ENCODE results near the gene GALNT11. TPM values are rescaled to one million over a fixed set of nuclear protein-coding genes. Genes with fewer than 3 reads are reported as not detected.

GALNT11 gene
- total RNA-seq, 1 donor from 2014 or later: 34.1 TPM

DNA sequence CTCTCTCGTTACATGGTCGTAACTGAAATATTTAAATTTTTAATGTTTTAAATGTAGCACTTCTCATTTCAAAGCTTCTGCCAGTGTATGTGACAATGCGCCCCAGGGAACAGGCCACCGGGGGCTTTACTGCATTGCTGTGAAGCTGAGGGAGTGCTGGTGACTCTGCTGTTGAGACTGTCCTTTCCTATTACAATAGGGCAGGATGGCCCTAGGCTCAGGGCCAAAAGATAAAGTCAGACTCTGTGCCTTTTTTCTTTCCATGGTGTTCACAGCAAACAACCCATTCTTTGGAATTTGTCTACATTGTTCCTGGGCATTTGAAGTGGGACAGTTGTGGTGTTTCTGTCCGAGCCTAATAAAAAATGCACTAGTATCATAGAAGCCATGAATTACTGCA is 107.3 kb downstream of the GALNT11 start:
- no peak for TF ChIP-seq CTCF (IDR thresholded peaks at IDR 0.05)
- Mint-ChIP-seq H3K4me3 (ENCODE audit: unreplicated experiment) (no peak overlapping the region), H3K4me1 (ENCODE audit: unreplicated experiment) (peaks cover 32% of the 10 kb centered on the region), H3K36me3 (ENCODE audit: unreplicated experiment) (peaks cover 30% of the 10 kb centered on the region), H3K9me3 (ENCODE audit: unreplicated experiment) (no peaks in the 10 kb centered on the region), H3K27ac (ENCODE audit: unreplicated experiment) (no peak overlapping the region), H3K27me3 (ENCODE audit: unreplicated experiment) (no peaks in the 10 kb centered on the region)
- no peak for DNase-seq (ENCODE audit: extremely low spot score, unreplicated experiment)

DNA sequence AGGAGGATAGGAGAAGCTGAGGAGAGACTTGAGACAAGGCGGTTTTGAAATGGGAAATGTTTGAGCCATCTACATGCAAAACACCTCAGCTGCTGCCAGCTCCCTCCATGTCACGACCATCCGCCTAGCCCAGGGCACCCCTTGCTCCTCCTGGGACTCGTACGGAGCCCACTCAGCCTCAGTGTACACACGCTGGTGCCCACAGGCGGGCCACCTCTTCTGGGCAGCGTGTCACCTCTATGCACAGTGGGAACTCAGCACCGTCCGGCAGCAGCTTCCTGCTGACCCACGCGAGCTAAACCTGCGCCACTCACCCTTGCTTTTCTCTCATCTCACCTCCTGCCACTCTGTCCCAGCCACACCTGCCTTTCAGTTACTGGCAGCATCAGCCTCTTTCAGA is 108.3 kb downstream of the GALNT11 start:
- Mint-ChIP-seq H3K36me3 (ENCODE audit: unreplicated experiment) (peaks cover 38% of the 10 kb centered on the region), H3K4me1 (ENCODE audit: unreplicated experiment) (peaks cover 34% of the 10 kb centered on the region), H3K27me3 (ENCODE audit: unreplicated experiment) (no peaks in the 10 kb centered on the region), H3K9me3 (ENCODE audit: unreplicated experiment) (no peaks in the 10 kb centered on the region), H3K27ac (ENCODE audit: unreplicated experiment) (peak overlapping the region; percentile 27), H3K4me3 (ENCODE audit: unreplicated experiment) (no peak overlapping the region)
- DNase-seq (ENCODE audit: extremely low spot score, unreplicated experiment): no peak
- no peak for TF ChIP-seq CTCF (IDR thresholded peaks at IDR 0.05)

GRCh38 chr7:152136686-152137085 is 111.2 kb downstream of the GALNT11 start:
- peaks cover 37% of the 10 kb centered on the region for H3K36me3 Mint-ChIP-seq (ENCODE audit: unreplicated experiment)
- H3K4me3 Mint-ChIP-seq (ENCODE audit: unreplicated experiment): peak overlapping the region; percentile 67
- DNase-seq (ENCODE audit: extremely low spot score, unreplicated experiment): no peak
- peak overlapping the region; percentile 92 for H3K27ac Mint-ChIP-seq (ENCODE audit: unreplicated experiment)
- TF ChIP-seq CTCF (IDR thresholded peaks at IDR 0.05): no peak
- H3K27me3 Mint-ChIP-seq (ENCODE audit: unreplicated experiment): no peaks in the 10 kb centered on the region
- no peaks in the 10 kb centered on the region for H3K9me3 Mint-ChIP-seq (ENCODE audit: unreplicated experiment)
- peaks cover 34% of the 10 kb centered on the region for H3K4me1 Mint-ChIP-seq (ENCODE audit: unreplicated experiment)

GRCh38 chr7:152137476-152138025 is 112.1 kb downstream of the GALNT11 start:
- no peak overlapping the region for H3K4me3 Mint-ChIP-seq (ENCODE audit: unreplicated experiment)
- H3K27ac Mint-ChIP-seq (ENCODE audit: unreplicated experiment): peak overlapping the region; percentile 92
- TF ChIP-seq CTCF (IDR thresholded peaks at IDR 0.05): no peak

DNA sequence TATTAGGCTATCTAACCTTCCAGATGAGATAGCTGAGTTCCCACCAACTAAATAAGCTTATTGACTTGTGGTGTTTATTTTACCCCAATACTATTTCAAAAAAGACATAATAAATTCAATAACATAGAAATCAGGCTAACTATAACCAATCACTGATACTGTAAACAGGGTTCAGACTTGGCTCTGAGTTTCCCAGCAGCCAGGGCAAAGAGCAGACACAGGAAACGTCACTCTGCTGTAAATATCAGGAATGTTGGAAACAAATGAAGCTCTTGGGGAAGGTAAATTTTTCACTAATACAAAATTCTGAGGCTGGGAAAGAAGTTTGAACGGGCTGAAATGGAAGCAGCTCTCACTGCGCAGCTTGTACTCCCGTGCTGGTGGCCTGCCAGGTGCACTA is 114.6 kb downstream of the GALNT11 start:
- peaks cover 53% of the 10 kb centered on the region for H3K36me3 Mint-ChIP-seq (ENCODE audit: unreplicated experiment)
- H3K27me3 Mint-ChIP-seq (ENCODE audit: unreplicated experiment): no peaks in the 10 kb centered on the region
- H3K27ac Mint-ChIP-seq (ENCODE audit: unreplicated experiment): no peak overlapping the region
- H3K9me3 Mint-ChIP-seq (ENCODE audit: unreplicated experiment): no peaks in the 10 kb centered on the region
- no peak for DNase-seq (ENCODE audit: extremely low spot score, unreplicated experiment)
- TF ChIP-seq CTCF (IDR thresholded peaks at IDR 0.05): no peak
- H3K4me3 Mint-ChIP-seq (ENCODE audit: unreplicated experiment): no peak overlapping the region
- H3K4me1 Mint-ChIP-seq (ENCODE audit: unreplicated experiment): peaks cover 28% of the 10 kb centered on the region

More at GRCh38 chr7:152137476-152138025, 112.1 kb downstream of the GALNT11 start:
- Mint-ChIP-seq H3K4me1 (ENCODE audit: unreplicated experiment) (peaks cover 34% of the 10 kb centered on the region), H3K27me3 (ENCODE audit: unreplicated experiment) (no peaks in the 10 kb centered on the region), H3K36me3 (ENCODE audit: unreplicated experiment) (peaks cover 42% of the 10 kb centered on the region), H3K9me3 (ENCODE audit: unreplicated experiment) (no peaks in the 10 kb centered on the region)
- DNase-seq (ENCODE audit: extremely low spot score, unreplicated experiment): no peak

All from osteocyte (in vitro differentiated cells).